AG09319 (cell line): ENCODE results near the gene CCDC169.
"Not testable (repeated sequence)": the region's sequence is repeated elsewhere in the genome, so short reads cannot be mapped to it uniquely, and the experiment has no call there.

Experiments
- DNase-seq: peaks from one replicate; pipeline ENCODE4 v3.0.0-alpha.2; 2010; ENCODE audit warnings: low read depth; ENCODE audit errors: extremely low read depth
- TF ChIP-seq, protein P1 (sequence below): IDR thresholded peaks from 2 replicates; pipeline ENCODE4 v1.5.1; 2011; ENCODE audit warnings: low read depth, mild to moderate bottlenecking, inconsistent platforms, low read length, moderate library complexity

The CCDC169 gene

DNA sequence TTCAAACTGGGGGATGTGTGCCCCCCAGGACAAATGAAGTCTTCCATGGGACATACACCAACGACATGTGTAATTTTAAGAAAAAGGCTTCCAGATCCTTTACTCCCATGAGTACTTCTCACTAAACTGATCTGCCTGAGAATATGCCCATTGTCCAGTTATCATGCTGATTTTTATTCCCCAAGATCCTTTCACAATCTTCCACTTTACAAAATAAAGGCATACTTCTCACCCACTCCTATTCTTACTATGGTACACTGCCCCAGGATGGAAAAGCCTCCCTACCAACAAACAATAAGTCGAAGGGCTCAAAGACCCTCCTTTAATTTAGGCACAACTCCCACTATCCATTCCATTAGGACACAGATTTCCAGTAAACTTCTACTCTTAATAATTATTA lies 45.1 kb upstream of the CCDC169 start:
- TF ChIP-seq, protein P1, sequence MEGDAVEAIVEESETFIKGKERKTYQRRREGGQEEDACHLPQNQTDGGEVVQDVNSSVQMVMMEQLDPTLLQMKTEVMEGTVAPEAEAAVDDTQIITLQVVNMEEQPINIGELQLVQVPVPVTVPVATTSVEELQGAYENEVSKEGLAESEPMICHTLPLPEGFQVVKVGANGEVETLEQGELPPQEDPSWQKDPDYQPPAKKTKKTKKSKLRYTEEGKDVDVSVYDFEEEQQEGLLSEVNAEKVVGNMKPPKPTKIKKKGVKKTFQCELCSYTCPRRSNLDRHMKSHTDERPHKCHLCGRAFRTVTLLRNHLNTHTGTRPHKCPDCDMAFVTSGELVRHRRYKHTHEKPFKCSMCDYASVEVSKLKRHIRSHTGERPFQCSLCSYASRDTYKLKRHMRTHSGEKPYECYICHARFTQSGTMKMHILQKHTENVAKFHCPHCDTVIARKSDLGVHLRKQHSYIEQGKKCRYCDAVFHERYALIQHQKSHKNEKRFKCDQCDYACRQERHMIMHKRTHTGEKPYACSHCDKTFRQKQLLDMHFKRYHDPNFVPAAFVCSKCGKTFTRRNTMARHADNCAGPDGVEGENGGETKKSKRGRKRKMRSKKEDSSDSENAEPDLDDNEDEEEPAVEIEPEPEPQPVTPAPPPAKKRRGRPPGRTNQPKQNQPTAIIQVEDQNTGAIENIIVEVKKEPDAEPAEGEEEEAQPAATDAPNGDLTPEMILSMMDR: no peak
- DNase-seq: no peak

DNA sequence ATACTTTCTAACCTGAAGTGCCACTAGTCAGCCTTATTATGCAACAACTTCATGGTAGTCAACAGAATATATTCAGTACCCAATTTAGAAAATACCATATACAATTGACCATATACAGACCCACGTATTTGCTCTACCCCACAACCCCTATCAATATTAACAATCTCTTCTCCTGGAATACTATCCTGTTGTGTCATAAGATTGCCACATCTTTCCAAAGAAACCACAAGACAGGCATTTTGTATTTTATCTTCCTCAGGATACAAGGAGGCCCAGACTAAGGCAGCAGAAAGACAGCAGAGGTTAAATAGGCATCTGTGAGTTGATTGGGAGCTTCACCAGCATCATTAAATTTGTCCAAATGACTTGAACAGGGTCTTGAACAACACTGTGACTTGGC lies 44.1 kb upstream of the CCDC169 start:
- DNase-seq: no peak

DNA sequence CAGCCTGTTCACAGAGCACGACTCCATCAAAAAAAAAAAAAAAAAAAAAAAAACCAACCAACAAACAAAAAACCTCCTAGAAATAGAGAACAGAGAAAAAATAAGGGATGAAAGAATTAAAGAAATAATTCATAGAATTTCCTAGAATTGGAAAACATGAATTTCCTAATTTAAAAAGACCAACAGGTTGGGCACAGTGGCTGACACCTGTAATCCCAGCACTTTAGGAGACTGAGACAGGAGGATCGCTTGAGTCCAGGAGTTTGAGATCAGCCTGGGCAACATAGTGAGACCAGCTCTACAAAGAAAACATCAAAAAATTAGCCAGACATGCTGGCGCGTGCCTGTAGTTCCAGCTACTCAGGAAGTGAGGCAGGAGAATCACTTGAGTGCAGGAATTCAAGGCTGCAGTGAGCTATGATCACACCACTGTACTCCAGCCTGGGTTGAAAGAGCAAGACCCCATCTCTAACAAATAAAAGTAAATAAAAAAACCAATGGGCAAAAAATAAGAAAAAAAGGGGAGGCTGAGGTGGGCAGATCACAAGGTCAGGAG lies 42.1 kb upstream of the CCDC169 start:
- no peak for DNase-seq
- TF ChIP-seq, protein P1: no peak

More for the DNA sequence above, 44.1 kb upstream of the CCDC169 start:
- TF ChIP-seq, protein P1: no peak

DNA sequence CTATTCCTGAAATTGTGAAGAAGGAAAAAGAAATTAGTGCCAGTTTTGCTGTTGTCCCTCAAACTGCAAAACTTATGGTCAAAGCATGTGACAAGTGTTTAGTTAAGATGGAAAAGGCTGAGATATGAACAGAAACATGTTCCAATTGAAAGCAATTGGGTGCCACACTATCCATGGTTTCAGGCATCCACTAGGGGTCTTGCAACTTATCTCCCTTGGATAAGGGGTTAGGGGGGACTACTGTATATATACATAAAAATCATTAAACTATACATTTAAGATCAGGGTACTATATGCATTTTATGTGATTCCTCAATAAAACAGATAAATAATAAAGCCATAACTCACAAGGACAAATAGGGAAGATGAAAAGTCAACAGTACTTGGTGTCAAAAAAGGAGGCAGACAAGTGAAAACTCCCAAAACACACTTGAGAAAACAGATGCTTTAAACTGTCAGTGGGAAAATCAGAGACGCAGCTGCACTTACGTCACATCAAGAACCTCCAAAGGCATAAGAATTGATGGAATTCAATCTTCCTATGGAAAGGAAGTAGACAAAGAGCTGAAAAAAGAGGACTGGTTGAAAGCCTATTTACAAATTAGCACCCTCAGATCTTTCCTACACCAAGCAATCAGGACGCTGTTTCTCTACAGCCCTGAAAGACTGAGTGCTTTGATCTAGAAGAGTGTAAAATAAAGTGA lies 40.5 kb upstream of the CCDC169 start:
- TF ChIP-seq, protein P1: no peak
- no peak for DNase-seq

DNA sequence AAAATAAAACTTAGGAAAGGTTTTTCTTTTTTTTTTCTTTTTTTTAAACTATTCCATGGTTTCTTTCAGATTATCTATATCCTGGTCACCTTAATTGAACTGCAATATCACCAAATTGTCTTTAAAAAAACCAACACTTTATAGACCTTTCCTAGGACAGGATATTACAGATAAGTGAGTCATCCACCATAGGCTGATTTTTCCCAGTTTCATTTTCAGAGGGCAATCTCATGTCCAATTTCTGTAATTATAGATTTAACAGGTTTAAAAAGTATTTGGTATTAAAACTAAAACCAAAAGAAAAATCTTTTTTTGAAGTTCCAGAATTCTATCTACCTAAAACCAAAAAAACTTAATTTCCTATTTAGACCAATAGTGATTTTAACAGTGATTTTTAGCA lies 35.4 kb upstream of the CCDC169 start:
- no peak for DNase-seq
- TF ChIP-seq, protein P1: no peak

DNA sequence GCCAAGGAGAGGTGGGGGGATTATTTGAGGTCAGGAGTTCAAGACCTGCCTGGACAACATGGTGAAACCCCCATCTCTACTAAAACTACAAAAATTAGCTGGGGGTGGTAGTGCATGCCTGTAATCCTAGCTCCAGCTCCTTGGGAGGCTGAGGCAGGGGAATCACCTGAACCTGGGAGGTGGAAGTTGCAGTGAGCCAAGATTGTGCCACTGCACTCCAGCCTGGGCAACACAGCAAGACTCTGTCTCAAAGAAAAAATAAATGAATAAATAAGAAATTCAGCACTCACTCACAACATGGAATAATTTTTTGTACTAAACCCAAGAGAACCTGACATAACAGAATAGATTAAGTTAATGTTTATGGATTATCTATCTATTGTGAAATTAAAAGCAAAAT lies 34.6 kb upstream of the CCDC169 start:
- not testable (repeated sequence) for DNase-seq

DNA sequence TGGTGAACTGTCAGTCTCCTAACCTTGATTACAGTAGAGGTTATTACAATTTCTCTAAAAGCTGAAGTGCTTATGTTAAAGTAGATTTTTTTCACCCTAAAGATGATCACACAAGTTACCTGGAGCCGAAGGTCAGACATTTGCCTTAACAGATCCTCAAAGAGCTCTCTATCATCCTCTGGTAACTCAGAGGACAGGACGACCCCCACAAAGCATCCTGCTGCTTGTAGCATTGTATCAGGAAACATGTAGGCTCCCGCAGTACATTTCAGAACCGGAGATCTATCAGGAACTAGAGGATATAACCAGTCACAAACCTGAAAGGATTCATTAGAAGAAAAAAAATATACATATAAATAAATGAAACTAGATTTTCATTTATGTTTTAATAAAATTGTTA lies 33.7 kb upstream of the CCDC169 start:
- TF ChIP-seq, protein P1: no peak
- no peak for DNase-seq

DNA sequence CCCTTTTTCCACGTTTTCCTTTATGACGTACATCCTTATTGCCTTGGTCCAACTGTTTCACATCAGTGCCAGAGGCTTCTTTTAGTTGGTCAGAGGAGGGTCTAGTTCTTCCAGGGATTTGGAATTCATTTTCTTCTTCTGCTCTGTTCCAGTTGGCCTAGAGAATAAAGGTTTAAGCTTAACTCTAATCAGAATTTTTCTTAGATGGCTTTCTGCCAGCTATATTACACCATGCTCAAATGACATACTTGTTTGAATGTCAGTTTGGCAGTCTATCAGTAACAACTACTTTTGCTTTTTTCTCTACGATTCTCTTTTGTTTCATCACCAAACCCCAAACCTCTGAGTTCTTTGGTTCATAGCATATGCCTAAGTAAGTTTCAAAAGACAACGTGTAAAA lies 31.7 kb upstream of the CCDC169 start:
- TF ChIP-seq, protein P1: no peak
- DNase-seq: no peak
